ENCODE results near the gene PAX5.

Gene PAX5

DNA sequence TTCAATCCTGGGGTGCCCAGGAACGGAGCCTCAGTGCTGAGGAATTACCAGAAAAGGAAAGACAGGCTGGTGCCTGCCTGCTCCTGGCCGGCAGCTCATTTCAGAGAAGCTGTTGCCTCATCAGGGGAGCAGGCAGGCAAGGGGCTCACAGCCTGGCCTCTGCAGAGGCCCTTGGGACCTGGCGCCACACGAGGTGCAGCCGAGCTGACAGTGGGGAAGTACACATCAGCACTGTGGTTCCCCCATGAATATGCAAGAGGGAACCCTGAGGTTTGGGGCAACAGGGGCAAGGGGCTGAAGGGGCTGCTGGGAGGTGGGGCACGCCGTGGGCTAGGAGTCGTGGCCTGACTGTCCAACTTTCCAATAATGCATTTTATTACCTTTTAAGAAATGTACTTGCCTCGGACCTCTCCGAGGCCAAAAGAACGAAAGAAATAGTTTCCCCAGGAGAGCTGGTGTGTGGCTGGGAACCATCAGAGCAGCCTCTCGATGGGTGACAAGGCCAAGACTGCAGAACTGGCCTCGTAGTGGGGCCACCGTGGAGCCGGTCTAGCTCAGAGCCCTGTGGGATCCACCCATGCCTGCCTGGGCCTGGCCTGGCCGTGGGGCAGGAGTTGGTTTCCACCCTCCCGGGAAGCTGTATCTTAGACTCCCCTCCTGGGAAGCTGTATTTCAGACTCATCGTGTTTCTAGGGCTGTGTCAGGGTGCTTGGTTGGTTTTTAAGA lies 198.6 kb downstream of the PAX5 start:
- DNase-seq (ENCODE audit: low read depth, low spot score) = no peak

GRCh38 chr9:36834736-36835135 lies 199.3 kb downstream of the PAX5 start:
- no peak for DNase-seq (ENCODE audit: low read depth, low spot score)

DNA sequence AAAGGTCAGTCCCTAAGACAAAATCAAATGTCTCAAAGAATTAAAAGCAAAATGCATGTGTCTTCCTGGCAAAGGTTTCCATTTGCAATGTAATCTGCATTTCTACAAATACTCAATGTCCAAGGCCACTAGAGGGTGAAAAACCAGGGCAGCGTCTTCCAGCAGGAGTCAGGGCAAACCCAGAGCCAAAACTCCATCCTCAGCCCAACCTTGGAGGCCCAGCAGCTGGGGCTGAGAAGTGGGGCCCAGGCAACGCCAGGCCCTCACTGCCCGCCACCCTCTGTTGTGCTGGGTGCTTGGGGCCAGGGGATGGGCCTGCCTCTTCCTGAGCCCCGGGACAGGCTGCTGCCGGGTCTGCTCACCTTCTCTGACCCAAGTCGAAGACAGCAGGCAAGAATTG lies 200.1 kb downstream of the PAX5 start:
- no peak for DNase-seq (ENCODE audit: low read depth, low spot score)

GRCh38 chr9:36832164-36832795 lies 201.8 kb downstream of the PAX5 start:
- no peak for DNase-seq (ENCODE audit: low read depth, low spot score)

DNA sequence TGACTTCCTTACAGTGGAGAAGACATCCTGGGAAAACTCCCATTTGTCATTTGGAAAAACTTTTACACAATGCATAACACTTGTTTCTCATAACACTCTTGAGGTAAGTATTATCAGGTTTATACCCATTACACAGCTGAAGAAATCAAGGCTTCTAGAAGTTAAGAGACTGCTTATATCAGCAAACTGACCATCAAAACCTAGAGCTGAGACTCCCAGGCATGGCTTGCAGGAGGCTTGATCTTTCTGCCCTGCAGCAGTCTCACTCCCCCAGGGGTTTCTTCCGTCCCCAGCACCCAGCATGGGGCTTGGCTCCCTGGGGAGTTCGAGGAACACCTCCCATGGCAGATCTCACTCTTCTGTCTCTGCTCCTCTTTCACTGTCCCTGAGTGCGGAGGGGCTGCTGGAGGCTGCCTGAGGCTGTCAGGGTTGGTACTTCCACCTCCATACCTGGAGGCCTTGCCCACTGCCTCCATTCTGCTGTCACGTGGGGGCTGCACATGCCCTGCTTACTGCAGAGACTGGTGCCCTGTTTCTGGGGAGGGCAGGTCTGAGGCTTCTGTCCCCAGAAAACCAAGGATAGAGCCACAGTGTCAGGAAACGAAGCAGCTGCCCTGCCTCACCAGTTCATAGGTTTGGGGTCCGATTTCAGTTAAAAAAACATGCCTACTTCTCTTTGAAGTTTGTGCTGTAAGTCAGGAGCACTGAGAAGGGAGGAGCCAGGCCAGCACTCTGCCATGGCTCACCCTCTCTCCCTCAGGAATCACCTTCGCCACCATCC lies 202.5 kb downstream of the PAX5 start:
- DNase-seq (ENCODE audit: low read depth, low spot score) = no peak

DNA sequence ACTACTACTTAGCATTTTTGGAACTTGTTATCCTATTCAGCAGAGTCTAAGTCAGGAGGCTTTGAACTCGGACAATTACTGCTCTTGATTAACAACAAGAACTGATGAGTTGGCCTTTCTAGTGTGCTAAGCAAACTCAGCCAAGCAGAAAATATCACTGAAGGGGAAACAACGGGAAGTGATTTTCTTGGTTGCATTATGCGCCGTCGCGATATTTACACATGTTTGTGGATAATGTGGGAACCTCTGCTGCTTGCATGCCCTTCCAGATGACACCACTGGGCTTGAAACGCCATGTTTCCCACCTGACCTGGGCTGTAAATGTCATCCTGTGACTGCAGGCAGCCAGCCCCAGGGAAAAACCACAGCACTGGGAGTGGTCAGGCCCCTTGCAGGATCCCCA lies 205.5 kb downstream of the PAX5 start:
- DNase-seq (ENCODE audit: low read depth, low spot score) = no peak

- DNase-seq (ENCODE audit: low read depth, low spot score) = no peak
Measured at GRCh38 chr9:36827593-36827992, 206.5 kb downstream of the PAX5 start.

DNA sequence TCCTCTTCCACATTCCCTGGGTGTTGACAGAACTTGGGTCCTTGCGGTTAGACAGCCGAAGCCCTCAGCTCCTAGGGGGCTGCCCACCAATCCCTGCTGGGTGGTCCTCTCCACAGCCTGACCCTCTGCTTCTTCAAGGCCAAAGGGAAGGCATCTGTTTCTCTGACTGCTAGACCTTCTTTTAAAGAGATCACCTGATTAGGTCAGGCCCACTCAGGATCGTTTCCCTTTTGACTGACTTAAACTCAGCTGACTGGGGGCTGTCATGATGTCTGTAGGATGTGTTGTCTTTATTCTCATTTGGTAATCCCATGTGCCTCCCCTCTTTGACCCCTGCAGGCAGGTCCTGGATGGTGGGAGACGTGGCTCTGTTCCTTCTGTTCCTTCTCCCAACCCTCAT lies 207.5 kb downstream of the PAX5 start:
- no peak for DNase-seq (ENCODE audit: low read depth, low spot score)

- no peak for DNase-seq (ENCODE audit: low read depth, low spot score)
Measured at GRCh38 chr9:36825179-36825578, 208.9 kb downstream of the PAX5 start.

DNA sequence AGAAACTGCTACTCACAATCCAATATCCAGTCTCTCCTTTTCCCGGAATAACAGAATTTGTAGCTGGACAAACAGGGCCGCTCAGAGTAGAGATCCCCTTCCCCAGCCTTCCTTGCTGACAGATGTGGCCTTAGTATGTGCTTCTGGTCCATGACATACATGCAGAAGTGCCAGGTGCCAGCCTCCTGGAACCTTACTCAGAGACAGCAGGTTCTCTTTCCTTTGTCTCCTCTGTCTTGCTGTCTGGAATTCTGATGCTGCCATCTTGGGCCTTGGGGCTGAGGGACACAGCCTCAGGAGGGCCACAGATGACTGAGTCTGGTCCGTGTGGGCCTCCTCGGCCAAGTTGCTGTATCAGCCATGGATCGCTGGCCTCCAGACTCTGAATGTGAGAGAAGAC lies 210.1 kb downstream of the PAX5 start:
- no peak for DNase-seq (ENCODE audit: low read depth, low spot score)

DNA sequence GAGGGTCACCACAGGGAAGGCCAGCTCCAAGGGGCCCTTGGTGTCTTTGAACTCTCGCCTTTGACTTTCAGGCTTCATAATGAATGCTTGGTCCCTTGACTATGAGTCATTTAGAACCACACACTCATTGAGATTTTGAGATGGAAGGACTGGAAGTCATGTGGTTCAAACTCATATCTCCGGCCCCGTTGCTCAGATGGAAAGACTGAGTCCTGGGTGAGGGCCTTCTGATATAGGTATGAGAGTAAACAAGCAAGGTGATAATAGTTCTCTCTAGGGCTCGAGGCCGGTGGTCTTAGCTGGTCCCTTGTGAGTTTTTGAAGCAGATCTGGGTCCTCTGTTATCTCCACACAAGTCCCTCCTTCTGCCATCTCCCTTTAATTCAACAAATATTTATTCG lies 210.6 kb downstream of the PAX5 start:
- DNase-seq (ENCODE audit: low read depth, low spot score) = no peak

- DNase-seq (ENCODE audit: low read depth, low spot score) = no peak
Measured at GRCh38 chr9:36822201-36822600, 211.9 kb downstream of the PAX5 start.

DNA sequence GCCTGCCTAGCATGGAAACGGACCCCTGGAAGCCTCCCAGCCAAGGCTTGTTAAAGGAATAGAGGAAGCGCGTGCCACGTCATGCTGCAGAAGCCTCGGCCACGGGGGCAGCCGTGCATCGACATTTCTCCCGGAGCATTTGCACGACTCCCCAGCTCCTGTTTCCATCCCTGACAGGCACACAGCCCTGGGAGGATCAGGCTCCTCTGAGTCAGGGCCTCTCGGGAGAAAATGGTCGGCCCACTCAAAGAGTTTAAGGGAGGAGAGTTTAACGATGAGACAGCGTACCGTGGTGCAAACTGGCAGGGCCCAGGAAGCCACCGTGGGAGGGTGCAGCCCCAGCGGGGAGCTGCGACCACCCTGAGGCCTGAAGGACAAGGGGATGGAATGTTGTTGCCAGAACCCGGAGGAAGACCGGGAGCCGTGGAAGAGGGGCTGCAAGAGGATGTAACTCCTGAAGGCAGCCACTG lies 213.6 kb downstream of the PAX5 start:
- no peak for DNase-seq (ENCODE audit: low read depth, low spot score)

DNA sequence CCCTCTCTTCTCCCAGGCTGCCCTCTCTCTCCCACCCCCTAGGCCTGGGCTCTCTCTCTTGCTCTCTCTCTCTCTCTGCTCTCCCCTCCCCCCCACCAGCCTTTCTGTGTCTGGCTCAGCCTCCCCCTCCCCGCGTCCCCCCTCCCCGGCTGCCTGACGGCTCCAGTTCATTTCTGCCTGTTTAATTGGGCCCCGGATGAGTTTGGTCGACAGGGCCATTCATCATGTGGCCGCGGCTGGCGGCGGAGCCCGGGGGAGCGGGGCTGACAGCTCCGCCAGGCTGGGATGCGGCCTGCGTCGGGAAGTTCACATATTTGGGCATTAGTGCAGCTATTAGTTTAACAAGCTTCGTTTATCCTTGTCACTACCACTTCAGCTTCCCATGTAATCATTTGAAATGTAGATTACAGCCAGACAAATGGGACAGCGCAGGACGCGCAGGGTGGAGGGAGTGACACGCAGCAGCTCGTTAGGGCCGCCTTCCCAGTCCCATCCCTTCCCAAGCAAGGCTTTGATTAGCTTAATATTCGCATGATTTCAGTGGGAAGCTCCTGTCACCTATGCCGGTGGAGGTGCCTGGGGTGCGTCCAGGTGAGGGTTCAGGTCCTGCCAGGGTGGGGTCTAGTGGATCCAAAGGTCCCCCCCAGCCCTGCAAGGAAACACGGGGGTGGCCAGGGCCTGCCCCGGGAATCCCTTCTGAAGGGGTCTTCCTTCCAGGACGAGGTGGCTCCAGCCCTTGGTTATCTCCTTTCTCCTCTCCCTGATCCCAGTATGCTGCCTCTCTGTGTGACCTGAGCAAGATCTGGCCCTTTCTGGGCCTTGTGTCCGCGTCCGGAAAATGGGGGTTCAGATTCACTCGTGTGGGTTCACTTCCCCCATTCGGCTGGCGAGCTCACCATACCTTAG lies 214.8 kb downstream of the PAX5 start:
- DNase-seq (ENCODE audit: low read depth, low spot score) = no peak

- no peak for DNase-seq (ENCODE audit: low read depth, low spot score)
Measured at GRCh38 chr9:36818242-36818938, 215.7 kb downstream of the PAX5 start.

DNA sequence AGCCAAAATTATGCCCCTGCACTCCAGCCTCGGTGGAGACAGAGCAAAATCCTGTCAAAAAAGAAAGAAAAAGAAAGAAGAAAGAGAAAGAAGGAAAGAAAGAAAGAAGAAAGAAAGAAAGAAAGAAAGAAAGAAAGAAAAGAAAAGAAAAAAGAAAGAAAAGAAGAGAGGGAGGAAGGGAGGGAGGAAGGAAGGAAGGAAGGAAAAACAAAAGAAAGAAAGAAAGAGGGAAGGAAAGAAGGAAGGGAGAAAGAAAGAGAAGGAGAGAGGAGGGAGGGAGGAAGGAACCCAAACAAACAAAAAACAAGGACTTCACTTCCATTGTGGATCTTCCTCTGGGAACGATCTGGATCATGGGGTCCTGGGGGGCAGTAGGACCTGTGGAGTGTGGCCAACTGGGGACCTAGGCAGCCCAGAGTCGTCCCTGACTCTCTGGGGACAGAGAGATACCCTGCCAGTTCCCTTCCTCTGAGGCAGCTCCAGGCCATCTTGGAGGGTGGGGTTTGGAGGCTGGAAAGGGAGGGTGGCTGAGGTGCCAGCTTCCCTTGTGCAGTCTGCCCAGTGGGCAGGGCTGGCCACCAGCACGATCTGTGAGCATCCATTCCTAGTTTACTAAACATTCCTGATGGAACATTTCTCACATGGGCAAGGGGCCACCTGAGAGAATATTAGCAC lies 216.8 kb downstream of the PAX5 start:
- no peak for DNase-seq (ENCODE audit: low read depth, low spot score)

GRCh38 chr9:36816371-36816770 lies 217.7 kb downstream of the PAX5 start:
- DNase-seq (ENCODE audit: low read depth, low spot score) = no peak

- no peak for DNase-seq (ENCODE audit: low read depth, low spot score)
Measured at GRCh38 chr9:36815566-36816348, 218.3 kb downstream of the PAX5 start.

DNA sequence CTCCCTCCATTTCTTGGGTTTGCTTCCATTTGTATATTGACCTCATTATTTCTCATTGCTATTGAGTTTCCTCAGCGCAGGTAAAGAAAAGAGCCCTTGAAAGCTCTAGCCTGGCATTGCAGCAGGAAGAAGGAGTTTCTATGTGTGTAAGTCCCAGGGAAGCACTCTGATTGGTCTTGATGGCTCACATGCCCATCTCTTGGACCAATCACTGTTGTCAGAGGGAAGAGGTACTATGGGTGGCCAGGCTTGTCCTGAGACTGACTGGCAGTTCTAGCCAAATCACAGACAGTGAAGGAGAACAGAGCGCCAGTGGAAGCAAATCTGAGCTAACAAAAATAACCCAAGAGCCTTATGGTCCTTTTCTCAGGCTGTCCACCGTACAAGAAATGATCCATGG lies 219.0 kb downstream of the PAX5 start:
- DNase-seq (ENCODE audit: low read depth, low spot score) = no peak

DNA sequence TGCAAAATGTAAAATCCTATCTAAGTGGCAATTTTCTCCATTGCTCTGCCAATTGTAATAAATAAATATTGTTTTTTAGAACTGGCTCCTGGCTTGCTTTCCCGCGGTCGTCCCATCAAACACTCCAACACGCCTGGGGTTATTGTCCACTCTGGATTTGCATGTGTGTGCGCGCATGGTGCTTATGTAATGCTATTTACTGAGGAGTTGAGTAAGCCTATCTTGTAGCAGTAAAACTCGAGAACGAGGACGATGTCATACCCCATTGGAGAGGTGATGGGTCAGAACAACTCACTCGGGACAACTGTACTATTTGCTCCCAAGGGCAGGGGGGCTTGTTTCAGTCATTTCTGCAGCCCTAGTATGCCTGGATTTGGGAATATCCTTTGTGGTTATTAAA lies 220.9 kb downstream of the PAX5 start:
- DNase-seq (ENCODE audit: low read depth, low spot score) = no peak

Data from activated naive CD8-positive, alpha-beta T cell treated with anti-CD3 and anti-CD28 coated beads, Interleukin-2, amount 50 U/mL, for 16 hours (primary cell).